HFFc6 (cell line): ENCODE results near the gene DDX31. TPM values are rescaled to one million over a fixed set of nuclear protein-coding genes. Genes with fewer than 3 reads are reported as not detected.
A peak's percentile ranks its signal among the peaks of the same experiment; 100 is the strongest.

ENCODE experiments used
- DNase-seq: peaks from one replicate; pipeline ENCODE4 v3.0.0-alpha.2; 2018
- H3K27ac Mint-ChIP-seq: 2 replicates; pipeline ENCODE4 v1.8.0; 2020; ENCODE audit warnings: mild to moderate bottlenecking, mixed read lengths
- H3K27me3 Mint-ChIP-seq: 2 replicates; pipeline ENCODE4 v1.8.0; 2021; ENCODE audit warnings: mild to moderate bottlenecking, moderate library complexity, mixed read lengths; ENCODE audit not compliant: insufficient read depth
- H3K36me3 Mint-ChIP-seq: 2 replicates; pipeline ENCODE4 v1.8.0; 2021; ENCODE audit warnings: low read depth, mixed read lengths
- H3K4me1 Mint-ChIP-seq: 2 replicates; pipeline ENCODE4 v1.8.0; 2020; ENCODE audit warnings: low read depth, mixed read lengths
- H3K4me3 Mint-ChIP-seq: 2 replicates; pipeline ENCODE4 v1.8.0; 2020; ENCODE audit warnings: mild to moderate bottlenecking, moderate library complexity, mixed read lengths
- H3K9me3 Mint-ChIP-seq: 2 replicates; pipeline ENCODE4 v1.8.0; 2020; ENCODE audit warnings: mild to moderate bottlenecking, mixed read lengths
- CTCF ChIP-seq: fragments of 200-600 bp; sonication (generic); IDR thresholded peaks from 2 replicates; pipeline ENCODE4 v1.5.0; 2021; ENCODE audit warnings: antibody characterized with exemption, mild to moderate bottlenecking
- total RNA-seq, 6 experiments: library from RNA; stranded (reverse); fragmentation: NEBNext Ultra II Directional; extraction: Animal tissue kit (Norgen Biotek cat#: 25700); gene quantifications; 2 replicates in 1 of 6; 3 replicates in 5 of 6; pipeline ENCODE4 v1.2.3, GENCODE V29; 2021

The DDX31 gene
- total RNA-seq, 6 experiments from 2014 or later: 9.6 to 16.2 (median 14.9) TPM

- H3K27me3 Mint-ChIP-seq: peaks cover 1% of the 10 kb centered on the region; the same call in 1 of the 2 replicates
- H3K36me3 Mint-ChIP-seq: peaks cover 58% of the 10 kb centered on the region
- no peak for DNase-seq
- H3K4me1 Mint-ChIP-seq: peaks cover 34% of the 10 kb centered on the region
- no peak for TF ChIP-seq CTCF
- H3K27ac Mint-ChIP-seq: peak overlapping the region; percentile 88; the same call in 1 of the 2 replicates
- no peaks in the 10 kb centered on the region for H3K9me3 Mint-ChIP-seq
- no peak overlapping the region for H3K4me3 Mint-ChIP-seq
These were observed 21.1 kb downstream of the DDX31 start for GRCh38 chr9:132648685-132649084.

- no peak for DNase-seq
- H3K9me3 Mint-ChIP-seq: no peaks in the 10 kb centered on the region
- TF ChIP-seq CTCF: no peak
- H3K27me3 Mint-ChIP-seq: peaks cover 1% of the 10 kb centered on the region; the same call in 1 of the 2 replicates
- H3K4me3 Mint-ChIP-seq: no peak overlapping the region; the same call in 1 of the 2 replicates
- H3K36me3 Mint-ChIP-seq: peaks cover 62% of the 10 kb centered on the region
- peaks cover 34% of the 10 kb centered on the region for H3K4me1 Mint-ChIP-seq
- H3K27ac Mint-ChIP-seq: peak overlapping the region; percentile 88
These were observed 21.5 kb downstream of the DDX31 start for GRCh38 chr9:132648283-132648682.

DNA sequence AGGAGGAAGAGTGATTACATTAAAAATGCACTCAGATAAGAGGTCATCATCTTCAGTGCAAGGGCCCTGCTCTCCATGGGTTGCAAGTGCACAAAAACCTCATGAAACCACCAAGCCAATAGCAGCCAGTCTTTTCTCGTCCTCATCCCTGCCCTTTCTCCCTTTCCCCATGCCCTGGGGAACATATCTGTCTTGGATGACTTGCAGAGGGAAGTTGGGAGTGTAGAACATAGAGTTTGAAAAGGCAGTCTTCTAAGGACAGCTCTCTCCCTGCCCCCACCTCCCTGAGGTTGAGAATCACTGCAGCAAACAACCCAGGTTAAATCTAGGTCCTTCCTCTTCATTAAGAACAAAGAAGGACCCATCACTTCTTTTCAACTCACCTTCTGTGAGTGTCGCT is 22.0 kb downstream of the DDX31 start:
- DNase-seq: no peak
- peaks cover 34% of the 10 kb centered on the region for H3K4me1 Mint-ChIP-seq
- no peak for TF ChIP-seq CTCF
- H3K36me3 Mint-ChIP-seq: peaks cover 66% of the 10 kb centered on the region
- H3K27me3 Mint-ChIP-seq: peaks cover 1% of the 10 kb centered on the region; the same call in 1 of the 2 replicates
- no peaks in the 10 kb centered on the region for H3K9me3 Mint-ChIP-seq
- peak overlapping the region; percentile 88 for H3K27ac Mint-ChIP-seq
- peak overlapping the region; percentile 50 for H3K4me3 Mint-ChIP-seq

DNA sequence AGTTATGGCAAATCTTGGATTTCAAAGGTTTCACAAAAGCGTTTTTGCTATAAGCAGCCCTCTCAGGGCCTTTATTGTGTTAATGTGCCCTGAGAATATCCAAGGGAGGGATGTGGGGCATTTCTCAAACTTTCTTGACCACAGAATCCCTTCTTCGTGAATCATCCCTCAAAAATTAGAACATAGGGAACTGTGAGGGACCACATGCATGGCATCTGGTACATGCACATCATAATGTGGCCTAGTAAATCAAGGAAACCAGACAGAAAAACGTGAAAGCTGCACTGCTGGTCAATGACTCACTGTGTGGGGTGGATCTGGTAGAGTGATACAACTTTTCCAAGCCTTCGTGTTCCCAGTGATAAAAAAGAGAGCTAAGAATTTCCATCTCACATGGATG is 22.4 kb downstream of the DDX31 start:
- peak overlapping the region; percentile 88 for H3K27ac Mint-ChIP-seq
- H3K9me3 Mint-ChIP-seq: no peaks in the 10 kb centered on the region
- H3K36me3 Mint-ChIP-seq: peaks cover 63% of the 10 kb centered on the region
- peaks cover 1% of the 10 kb centered on the region; the same call in 1 of the 2 replicates for H3K27me3 Mint-ChIP-seq
- TF ChIP-seq CTCF: no peak
- peaks cover 34% of the 10 kb centered on the region for H3K4me1 Mint-ChIP-seq
- peak; percentile 98 for DNase-seq
- H3K4me3 Mint-ChIP-seq: peak overlapping the region; percentile 50

DNA sequence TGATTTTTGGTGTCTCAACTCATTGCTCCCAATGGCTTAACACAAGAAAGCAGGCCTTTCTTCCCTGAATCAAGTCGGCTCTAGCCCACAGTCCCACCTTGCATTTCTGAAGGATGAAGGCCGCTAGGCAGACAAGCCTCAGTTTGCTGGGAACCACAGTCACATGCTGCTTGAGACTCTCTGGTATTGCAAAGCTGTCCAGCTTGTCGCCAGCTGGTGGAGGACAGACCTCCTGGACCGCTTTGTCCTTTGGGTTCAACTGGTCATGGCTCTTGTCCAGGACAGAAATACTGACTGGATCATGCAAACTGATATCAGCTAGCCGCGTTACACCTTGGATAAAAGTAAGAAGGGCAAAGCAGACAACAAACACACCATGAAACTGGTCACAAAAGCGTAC is 23.1 kb downstream of the DDX31 start:
- H3K27ac Mint-ChIP-seq: peak overlapping the region; percentile 88
- H3K27me3 Mint-ChIP-seq: peaks cover 1% of the 10 kb centered on the region
- peaks cover 68% of the 10 kb centered on the region for H3K36me3 Mint-ChIP-seq
- no peaks in the 10 kb centered on the region for H3K9me3 Mint-ChIP-seq
- DNase-seq: no peak
- peaks cover 33% of the 10 kb centered on the region for H3K4me1 Mint-ChIP-seq
- H3K4me3 Mint-ChIP-seq: 0 out of 2 replicates have a peak overlapping the region, but pooled peaks have one; percentile 24
- no peak for TF ChIP-seq CTCF
